ENCODE results near the gene DLG2.

DLG2 gene

DNA sequence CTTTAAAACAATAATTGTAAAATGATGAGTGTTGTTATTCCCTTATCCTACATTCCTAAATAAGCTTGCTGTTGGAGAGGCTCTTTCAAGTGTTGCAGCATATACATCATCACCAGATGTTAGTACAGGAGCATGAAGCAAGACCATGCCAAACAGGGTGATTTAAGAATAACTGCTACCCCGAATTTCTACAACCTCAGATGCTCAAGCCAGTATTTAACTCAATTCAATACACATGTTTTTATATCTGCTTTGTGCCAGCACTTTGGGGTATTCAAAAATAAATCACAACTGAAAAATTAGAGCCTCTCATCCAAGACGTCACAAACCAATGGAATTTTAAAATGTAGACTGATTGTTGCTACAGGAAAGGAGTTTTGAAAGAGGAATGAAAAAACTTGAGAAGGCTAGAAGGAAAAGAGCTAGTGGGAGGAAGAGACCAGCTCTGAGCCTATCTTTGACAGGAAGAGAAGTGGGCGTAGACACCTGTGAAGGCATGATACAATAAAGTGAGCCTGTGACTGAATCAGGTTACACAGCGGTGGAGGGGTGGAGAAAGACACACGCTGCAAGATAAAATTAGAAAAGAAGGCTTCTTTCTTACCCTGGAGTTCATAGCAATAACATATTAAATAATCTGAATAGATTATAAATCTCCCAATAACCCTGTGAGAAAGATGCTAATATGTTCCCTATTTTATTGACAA is 95.8 kb downstream of the DLG2 start:
- no peak for DNase-seq (ENCODE audit: low read depth)
- TF ChIP-seq, protein P1, sequence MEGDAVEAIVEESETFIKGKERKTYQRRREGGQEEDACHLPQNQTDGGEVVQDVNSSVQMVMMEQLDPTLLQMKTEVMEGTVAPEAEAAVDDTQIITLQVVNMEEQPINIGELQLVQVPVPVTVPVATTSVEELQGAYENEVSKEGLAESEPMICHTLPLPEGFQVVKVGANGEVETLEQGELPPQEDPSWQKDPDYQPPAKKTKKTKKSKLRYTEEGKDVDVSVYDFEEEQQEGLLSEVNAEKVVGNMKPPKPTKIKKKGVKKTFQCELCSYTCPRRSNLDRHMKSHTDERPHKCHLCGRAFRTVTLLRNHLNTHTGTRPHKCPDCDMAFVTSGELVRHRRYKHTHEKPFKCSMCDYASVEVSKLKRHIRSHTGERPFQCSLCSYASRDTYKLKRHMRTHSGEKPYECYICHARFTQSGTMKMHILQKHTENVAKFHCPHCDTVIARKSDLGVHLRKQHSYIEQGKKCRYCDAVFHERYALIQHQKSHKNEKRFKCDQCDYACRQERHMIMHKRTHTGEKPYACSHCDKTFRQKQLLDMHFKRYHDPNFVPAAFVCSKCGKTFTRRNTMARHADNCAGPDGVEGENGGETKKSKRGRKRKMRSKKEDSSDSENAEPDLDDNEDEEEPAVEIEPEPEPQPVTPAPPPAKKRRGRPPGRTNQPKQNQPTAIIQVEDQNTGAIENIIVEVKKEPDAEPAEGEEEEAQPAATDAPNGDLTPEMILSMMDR (conservative IDR thresholded peaks at IDR 0.05; ENCODE audit: low read depth, low read length) = no peak
- no peak overlapping the region for H3K4me3 ChIP-seq (ENCODE audit: low read length)

DNA sequence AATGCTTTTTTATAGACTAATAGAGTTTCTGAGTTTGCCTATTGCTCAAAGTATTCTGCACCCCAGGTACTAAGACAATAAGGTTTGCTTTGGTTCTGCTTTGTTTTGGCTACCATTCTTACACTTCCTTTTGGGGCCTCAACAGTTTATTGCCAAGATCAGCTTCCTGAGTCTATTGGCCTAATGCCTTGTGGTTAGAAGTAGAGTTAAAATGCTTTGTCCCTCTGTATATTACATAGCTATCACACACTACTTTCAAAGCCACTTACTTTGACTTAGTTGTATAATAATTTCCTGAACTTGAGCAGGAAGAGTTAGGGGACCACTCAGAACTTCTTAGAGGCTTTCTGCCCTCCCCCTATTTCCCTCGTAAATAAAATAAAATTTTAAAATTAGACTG is 96.5 kb downstream of the DLG2 start:
- no peak for DNase-seq (ENCODE audit: low read depth)
- H3K4me3 ChIP-seq (ENCODE audit: low read length) = no peak overlapping the region
- TF ChIP-seq, protein P1 (conservative IDR thresholded peaks at IDR 0.05; ENCODE audit: low read depth, low read length) = no peak

DNA sequence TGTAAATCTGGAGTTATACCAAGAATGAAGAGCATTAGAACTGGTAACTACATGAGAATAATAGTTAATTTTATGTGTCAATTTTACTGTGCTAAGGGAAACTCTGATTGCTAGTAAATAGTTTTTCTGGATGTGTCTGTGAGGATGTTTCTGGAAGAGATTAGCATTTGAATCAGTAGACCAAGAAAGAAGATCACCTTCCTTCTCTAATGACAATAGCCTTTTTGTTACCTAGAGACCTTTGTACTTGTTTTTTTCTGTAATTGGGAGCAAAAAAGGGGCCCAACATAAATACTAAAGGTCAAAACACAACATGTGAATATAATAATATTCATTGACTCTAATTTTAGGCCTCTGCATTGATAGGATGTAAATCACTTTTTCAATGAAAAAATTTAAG is 100.6 kb downstream of the DLG2 start:
- TF ChIP-seq, protein P1 (conservative IDR thresholded peaks at IDR 0.05; ENCODE audit: low read depth, low read length) = no peak
- H3K4me3 ChIP-seq (ENCODE audit: low read length) = no peak overlapping the region
- no peak for DNase-seq (ENCODE audit: low read depth)

DNA sequence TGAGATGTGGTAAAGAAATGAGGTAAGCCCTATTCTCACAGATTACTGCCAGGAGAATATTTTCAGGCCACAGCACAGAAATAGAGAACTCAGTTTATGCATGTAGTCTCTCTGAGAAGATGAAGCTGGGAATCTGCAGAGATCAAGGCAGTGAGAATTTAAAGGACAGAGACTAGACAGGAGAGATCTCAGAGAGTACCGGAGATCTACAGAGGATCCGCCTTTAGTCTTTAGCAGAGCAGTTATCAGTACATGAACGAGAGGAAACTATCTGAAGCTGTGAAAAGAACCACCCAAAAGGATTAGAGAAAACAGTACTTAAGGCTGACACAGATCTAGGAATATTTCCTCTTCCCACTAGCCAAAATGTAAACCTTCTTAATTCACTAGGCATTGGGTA is 101.5 kb downstream of the DLG2 start:
- TF ChIP-seq, protein P1 (conservative IDR thresholded peaks at IDR 0.05; ENCODE audit: low read depth, low read length) = no peak
- DNase-seq (ENCODE audit: low read depth) = no peak
- H3K4me3 ChIP-seq (ENCODE audit: low read length) = no peak overlapping the region

DNA sequence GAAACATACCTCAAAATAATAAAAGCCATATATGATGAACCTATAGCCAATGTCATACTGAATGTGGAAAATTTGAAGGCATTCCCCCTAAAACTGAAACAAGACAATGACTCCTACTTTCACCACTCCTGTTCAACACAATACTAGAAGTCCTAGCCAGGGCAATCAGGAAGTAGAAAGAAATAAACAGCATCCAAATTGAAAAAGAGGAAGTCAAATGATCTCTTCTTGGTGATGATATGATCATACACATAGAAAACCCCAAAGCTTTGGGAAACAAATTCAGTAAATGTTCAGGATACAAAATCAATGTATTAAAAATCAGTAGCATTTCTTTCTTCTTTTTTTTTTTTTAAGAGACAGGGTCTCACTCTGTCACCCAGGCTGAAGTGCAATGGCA is 109.9 kb downstream of the DLG2 start:
- no peak overlapping the region for H3K4me3 ChIP-seq (ENCODE audit: low read length)
- TF ChIP-seq, protein P1 (conservative IDR thresholded peaks at IDR 0.05; ENCODE audit: low read depth, low read length) = no peak
- DNase-seq (ENCODE audit: low read depth) = no peak

DNA sequence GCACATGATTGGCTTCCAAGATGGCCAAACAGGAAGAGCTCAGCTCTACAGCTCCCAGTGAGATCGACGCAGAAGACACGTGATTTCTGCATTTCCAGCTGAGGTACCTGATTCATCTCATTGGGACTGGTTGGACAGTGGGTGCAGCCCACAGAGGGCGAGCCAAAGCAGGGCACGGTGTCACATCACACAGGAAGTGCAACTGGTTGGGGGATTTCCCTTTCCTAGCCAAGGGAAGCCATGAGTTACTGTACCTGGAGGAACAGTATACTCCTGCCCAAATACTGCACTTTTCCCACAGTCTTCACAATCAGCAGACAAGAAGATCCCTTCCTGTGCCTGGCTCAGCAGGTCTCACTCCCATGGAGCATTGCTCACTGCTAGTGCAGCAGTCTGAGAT is 131.2 kb downstream of the DLG2 start:
- DNase-seq (ENCODE audit: low read depth) = no peak
- no peak overlapping the region for H3K4me3 ChIP-seq (ENCODE audit: low read length)
- TF ChIP-seq, protein P1 (conservative IDR thresholded peaks at IDR 0.05; ENCODE audit: low read depth, low read length) = no peak

DNA sequence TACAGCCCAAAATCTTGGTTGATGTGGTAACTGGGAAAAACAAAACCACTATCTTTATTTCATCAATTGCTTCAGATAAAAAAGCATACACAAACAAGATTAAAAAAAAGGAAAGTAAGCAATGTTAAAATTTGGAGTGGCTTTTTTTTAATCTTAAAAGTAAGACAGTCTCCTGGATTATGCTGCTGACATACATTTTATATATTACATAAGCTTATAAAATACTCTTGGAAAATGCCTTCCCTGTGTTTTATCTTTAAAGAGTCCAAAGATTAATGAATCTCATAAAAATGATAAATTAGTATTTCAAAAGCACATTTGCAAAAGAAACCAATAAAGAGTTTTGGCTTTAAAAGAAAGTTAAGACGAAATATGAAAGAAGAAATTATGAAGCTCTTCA is 132.7 kb downstream of the DLG2 start:
- no peak for DNase-seq (ENCODE audit: low read depth)
- no peak overlapping the region for H3K4me3 ChIP-seq (ENCODE audit: low read length)
- TF ChIP-seq, protein P1 (conservative IDR thresholded peaks at IDR 0.05; ENCODE audit: low read depth, low read length) = no peak
